HG03521 (cell line): ENCODE measurements around the gene PLCB2.

Source experiments
- ATAC-seq: cut with Tn5 transposase; IDR thresholded peaks from one replicate; pipeline ENCODE4 v1.9.1; 2021; ENCODE audit warnings: mild to moderate bottlenecking, moderate library complexity; ENCODE audit not compliant: unreplicated experiment

PLCB2 gene

GRCh38 chr15:40287968-40288367 lies 19.8 kb downstream of the PLCB2 start:
- ATAC-seq: no peak

GRCh38 chr15:40287505-40287904 lies 20.2 kb downstream of the PLCB2 start:
- no peak for ATAC-seq

- no peak for ATAC-seq
These were observed 20.9 kb downstream of the PLCB2 start for GRCh38 chr15:40286794-40287193.

GRCh38 chr15:40286061-40286532 lies 21.6 kb downstream of the PLCB2 start:
- no peak for ATAC-seq

GRCh38 chr15:40285554-40286011 lies 22.2 kb downstream of the PLCB2 start:
- no peak for ATAC-seq

GRCh38 chr15:40285151-40285550 lies 22.6 kb downstream of the PLCB2 start:
- no peak for ATAC-seq

- ATAC-seq: no peak
These were observed 24.0 kb downstream of the PLCB2 start for GRCh38 chr15:40283615-40284300.

GRCh38 chr15:40282869-40283614 lies 24.7 kb downstream of the PLCB2 start, which contains the start of gene ANKRD63:
ANKRD63 (minus strand) TSS chr15:40283064; CDS start chr15:40282586, 478 bp downstream.
- ATAC-seq: no peak

- ATAC-seq: no peak
These were observed 25.4 kb downstream of the PLCB2 start for GRCh38 chr15:40282147-40282868.

- no peak for ATAC-seq
These were observed 26.0 kb downstream of the PLCB2 start for GRCh38 chr15:40281801-40282146.

- ATAC-seq: no peak
These were observed 26.5 kb downstream of the PLCB2 start for GRCh38 chr15:40281057-40281800.

- no peak for ATAC-seq
These were observed 27.3 kb downstream of the PLCB2 start for GRCh38 chr15:40280260-40281056.

GRCh38 chr15:40279437-40280141 lies 28.1 kb downstream of the PLCB2 start:
- ATAC-seq: no peak

GRCh38 chr15:40278026-40278425 lies 29.7 kb downstream of the PLCB2 start:
- no peak for ATAC-seq

GRCh38 chr15:40277471-40277870 lies 30.3 kb downstream of the PLCB2 start:
- no peak for ATAC-seq

- no peak for ATAC-seq
These were observed 30.8 kb downstream of the PLCB2 start for GRCh38 chr15:40276927-40277326.

- no peak for ATAC-seq
These were observed 31.8 kb downstream of the PLCB2 start for GRCh38 chr15:40275954-40276353.

- ATAC-seq: no peak
These were observed 32.2 kb downstream of the PLCB2 start for GRCh38 chr15:40275523-40275922.
